Effector CD8-positive, alpha-beta T cell (primary cell): ENCODE measurements around the gene UTS2B.

ENCODE experiments used
- DNase-seq: peaks from one replicate; lab custom pipeline; 2025; lab: John Stamatoyannopoulos, UW

UTS2B gene

DNA sequence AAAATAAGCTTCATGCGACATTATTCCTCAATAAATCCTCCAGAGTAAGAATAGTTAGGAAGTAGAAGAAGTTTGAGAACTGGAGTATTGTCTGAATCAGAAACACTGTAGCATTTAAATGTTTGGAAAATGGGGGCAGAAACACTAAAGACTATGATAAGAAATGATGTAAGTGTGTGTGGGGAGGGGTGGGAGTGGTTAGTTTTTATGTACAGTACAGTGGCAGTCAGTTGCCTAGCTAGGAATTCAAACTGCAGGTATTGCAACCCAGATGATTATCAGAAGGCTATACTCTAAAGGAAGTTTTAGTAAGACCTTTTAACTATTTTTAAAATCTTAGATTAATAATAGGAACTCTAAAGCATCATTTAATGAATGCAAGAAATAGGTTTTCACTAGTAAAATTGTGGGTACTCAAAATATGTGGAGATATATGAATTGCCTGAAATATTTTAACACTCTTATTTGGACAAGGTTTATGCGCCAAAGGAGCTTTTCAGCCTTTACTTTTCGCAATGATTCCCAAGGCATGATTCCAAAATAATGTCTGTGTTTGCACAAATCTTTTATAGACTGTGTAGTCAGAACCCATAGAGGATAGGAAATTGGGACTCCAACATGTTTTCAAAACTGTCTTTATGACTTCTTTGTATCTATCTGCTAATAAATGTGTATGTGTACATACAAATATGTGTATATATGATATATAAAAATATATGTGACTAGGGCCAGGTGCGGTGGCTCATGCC, 9.1 kb downstream of the UTS2B start:
- no peak for DNase-seq

DNA sequence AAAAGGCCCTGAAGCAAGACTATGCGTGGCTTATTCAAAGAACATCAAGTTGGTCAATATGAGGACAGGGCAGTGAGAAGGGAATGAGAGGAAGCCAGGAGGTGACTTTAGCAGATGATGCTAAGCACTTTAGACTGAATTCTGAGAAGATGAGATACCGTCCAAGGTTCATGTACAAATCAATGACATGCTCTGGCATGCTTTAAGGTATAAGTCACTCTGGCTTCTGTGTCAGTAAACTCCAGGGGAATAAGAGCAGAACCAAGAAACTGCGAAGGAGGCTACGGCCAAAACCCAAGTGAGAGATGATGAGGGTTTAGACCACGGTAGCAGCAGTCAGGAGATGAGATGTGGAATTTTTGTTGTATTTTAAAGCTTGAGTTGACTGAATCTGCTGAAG, 10.0 kb downstream of the UTS2B start:
- DNase-seq, result no peak

DNA sequence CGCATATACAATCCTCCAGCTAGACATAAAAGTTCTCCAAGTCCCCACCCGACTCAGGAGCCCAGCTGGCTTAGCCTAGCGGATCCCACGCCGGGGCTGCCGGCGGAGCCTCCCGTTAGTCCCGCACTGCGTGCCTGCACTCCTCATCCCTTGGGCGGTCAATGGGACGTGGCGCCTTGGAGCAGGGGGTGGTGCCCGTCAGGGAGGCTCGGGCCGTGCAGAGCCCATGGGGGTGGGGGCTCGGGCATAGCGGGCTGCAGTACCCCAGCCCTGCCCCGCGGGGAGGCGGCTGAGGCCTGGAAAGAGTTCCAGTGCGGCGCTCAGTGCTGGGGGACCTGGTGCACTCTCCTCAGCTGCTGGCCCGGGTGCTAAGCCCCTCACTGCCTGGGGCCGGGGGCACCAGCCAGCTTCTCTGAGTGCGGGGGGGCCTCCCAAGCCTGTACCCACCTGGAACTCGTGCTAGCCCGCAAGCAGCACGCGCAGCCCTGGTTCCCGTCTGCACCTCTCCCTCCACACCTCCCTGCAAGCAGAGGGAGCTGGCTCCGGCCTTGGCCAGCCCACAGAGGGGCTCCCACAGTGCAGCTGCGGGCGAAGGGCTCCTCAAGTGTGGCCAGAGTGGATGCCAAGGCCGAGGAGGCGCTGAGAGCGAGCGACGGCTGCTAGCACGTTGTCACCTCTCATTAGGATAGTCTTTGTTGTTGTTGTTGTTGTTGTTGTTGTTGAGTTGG, 13.3 kb downstream of the UTS2B start:
- no peak for DNase-seq

DNA sequence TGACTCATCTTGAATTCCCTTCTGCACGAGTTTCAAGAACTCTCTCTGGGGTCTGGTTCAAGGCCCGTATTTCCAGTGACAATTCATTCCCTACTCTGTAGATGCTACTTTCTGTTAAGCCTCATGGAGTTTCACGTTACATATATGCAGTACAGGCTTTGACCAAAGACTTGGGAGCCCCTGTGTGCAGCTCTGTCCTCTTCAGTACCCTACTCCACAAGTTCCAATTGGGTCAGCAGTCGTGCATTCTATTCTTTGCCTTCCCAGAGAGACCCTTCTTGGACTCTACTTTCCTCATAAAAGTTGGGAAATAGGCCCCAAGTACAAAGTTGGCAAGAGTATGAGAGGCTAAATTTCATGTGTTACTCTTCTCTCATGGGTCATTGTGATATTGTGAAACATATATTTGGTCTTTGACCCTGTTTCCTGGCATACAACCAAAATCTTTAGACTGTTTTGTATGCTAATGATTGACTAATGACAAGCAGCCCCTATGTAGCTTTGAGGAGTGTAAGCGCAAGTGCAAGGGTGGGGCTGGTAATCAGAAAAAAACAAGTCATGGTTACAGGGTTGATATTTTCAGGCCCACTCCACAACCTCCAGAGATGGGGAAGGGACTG, 16.1 kb downstream of the UTS2B start:
- no peak for DNase-seq

DNA sequence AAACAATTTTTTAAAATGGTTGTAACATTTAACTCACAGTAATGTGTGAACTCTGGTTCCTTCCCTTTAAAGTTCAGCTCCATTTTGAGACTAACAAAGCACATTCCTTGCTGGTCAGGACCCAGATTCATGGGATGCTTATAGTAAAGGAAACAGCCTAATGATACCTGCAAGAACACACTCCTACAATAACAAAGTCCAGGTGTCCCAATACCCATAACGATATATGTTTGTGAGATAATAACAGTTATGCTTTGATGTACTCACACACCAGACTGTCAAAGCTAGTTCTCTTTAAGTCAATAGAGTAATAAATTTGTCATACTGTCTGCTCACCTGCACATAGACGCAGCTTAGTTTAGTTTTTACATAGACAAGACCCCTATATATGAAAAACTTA, 17.0 kb downstream of the UTS2B start:
- no peak for DNase-seq

DNA sequence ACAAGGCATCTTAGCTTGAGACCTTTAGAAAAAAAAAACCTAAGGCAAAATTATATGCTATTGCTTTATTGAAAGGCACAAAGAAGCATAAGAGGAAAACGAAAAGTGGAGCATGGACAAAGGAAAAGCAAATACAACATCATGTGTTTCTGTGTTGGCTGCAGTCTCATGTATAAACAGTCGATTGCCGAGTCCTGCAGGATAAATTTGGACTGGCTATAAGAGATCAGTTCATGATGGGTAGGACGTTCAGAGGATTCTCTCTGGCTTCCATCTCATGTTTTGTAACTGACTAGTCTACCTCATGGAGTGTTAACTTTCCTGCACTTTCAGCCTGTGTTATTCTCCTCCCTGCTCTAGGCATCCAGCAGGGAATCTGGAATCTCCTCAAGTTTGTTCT, 23.0 kb downstream of the UTS2B start:
- DNase-seq, result no peak

DNA sequence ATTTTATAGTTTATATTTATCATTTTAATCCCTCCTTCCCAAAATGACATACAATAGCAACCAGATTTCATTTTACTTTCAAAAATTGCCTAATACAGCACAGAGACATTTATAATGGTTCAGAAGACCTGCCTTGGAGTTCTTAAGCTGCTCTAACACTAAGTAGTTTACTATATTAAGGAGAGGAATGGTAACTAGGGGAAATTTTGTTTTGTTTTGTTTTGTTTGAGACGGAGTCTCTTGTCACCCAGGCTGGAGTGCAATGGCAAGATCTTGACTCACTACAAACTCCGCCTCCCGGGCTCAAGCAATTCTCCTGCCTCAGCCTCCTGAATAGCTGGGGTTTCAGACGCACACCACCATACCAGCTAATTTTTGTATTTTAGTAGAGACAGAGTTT, 23.9 kb downstream of the UTS2B start:
- no peak for DNase-seq

DNA sequence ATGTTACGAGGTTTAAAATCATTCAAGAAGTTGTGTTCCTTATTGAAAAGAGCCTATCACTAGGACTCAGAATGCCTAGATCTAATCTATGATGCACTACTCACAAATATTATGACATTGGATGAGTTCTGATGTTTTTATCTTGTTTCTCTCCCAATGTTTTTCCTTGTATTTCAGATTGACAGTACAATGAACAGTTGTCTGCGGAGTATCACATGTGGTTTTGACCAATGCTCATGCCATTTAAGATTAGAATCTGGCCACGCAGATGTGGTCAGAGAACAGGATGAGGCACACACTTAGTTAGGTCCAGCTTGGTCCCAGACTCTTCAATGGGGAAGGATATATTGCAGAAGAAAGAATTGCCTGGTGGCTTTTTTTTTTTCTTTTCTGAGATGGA, 26.7 kb downstream of the UTS2B start:
- DNase-seq, result no peak

DNA sequence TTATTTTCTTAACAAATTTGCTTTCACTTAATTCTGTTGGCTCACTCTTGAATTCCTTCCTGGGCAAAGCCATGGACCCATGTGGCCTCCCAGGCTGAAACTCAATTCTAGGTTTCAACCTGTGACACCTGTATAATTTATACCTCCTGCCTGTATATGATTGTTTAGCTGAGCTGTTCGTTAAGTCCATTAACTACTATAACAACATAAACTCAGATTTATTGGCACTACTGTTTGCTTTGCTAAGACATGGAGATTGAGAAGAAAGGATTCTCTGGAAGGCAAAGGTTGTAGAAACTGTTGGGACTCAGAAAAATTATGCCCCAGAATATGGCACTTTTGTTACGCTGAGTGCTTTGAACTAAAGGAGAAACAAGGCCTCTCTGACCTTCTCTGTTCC, 27.9 kb downstream of the UTS2B start:
- DNase-seq, result no peak

DNA sequence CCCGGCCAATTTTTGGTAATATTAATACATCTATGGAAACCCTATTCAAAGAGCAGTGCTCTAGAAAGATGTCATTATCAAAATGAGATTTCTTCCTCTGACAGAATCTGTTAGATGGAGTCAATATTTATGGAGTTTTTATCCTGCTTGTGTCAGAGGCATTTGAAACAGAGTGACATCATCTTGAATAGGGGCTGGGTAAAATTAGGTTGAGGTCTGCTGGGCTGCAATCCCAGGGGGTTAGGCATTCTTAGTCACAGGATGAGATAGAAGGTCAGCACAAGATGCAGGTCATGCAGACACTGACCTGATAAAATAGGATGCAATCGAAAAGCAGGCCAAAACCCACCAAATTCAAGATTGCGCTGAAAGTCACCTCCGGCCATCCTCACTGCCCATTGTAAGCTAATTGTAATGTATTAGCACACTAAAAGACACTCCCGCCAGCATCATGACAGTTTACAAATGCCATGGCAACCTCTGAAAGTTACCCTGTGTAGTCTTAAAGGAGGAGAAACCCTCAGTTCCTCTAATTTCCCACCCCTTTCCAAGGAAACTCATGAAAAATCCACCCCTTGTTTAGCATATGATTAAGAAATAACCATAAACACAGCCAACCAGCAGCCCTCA, 28.4 kb downstream of the UTS2B start:
- no peak for DNase-seq

DNA sequence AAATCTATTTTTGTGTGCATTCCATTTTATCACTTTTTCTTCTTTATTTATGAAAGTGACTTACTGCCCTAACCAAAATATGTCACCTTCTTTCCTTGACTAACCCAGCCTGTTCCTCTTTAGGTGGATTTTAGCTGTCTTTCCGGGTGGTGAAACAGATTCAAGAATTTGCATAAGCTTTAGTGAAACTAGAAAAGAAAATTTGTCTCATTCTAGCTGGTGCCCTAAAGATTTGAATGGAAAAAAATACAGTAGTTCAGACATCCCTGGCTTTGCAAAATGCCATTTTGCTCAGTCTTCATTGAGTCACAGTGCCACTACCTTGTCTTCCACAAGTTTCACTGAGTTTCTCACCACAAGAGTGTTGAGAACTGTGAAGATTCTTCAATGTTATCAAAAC, 29.3 kb downstream of the UTS2B start:
- DNase-seq, result no peak

DNA sequence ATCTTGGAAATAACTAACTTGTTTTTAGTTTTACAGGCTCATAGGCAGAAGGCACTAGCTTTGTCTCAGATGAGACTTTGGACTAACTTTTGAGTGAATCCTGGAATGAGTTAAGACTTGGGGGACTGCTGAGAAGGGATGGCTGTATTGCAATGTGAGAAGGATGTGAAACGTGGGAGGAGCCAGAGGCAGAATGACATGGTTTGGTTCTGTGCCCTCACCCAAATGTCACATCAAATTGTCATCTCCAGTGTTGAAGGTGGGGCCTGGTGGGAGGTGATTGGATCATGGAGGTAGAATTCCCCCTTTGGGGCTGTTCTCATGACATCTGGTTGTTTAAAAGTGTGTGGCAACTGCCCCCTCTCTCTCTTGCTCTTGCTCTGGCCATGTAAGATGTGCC, 29.9 kb downstream of the UTS2B start:
- DNase-seq, result no peak

DNA sequence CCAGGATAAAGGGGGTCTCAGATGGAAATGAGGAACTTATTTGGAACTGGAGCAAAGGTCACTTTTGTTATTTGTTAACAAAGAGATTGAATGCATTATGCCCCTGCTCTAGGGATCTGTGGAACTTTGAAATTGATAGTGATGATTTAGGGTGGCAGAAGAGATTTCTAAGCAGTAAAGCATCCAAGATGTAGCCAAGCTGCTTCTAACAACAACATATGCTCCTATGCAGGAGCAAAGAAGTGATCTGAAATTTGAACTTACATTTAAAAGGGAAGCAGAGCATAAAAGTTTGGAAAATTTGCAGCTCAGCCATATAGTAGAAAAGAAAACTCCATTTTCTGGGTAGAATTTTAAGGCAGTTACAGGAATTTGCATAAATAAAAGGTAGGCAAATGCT, 31.5 kb downstream of the UTS2B start:
- DNase-seq, result no peak

DNA sequence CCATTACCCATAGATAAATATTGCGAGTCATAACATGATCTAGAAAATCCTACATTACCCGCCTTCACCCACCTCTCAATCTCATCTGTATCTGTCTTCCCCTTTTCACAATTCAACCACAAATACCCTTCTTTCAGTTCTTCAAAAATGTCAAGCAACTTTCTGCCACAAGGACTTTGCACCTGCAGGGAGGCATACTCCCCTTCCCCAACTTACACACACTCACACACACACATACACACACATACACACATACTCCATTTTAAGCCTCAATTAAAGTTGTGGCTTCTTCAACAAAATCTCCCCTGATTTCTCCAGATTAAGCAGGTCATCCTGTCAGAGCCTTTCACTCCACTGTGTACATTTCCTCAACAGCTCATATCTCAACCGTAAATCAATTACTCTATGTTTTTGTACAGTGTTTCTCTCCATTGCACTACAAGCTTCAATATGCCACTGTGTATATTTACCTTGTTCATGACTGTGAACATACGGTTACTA, 34.2 kb downstream of the UTS2B start:
- no peak for DNase-seq

DNA sequence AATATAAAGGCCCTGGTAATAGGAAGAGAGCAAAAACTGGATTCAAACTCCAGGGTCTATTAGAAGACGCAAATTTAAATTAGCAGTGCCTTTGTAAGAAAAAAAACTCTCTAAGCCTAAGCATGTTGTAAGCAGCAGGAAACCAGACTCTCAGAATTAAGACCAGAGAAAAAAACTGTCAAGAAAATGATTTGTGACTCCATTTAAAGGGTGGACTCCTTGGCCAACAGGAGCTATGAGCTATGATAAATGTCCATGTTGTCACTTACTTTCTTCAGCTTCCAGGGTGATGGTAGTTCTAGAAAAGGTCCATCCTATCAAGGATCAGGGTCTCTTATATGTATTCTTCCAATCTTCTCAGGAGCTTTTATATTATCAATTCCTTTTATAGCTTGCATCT, 36.0 kb downstream of the UTS2B start:
- no peak for DNase-seq

DNA sequence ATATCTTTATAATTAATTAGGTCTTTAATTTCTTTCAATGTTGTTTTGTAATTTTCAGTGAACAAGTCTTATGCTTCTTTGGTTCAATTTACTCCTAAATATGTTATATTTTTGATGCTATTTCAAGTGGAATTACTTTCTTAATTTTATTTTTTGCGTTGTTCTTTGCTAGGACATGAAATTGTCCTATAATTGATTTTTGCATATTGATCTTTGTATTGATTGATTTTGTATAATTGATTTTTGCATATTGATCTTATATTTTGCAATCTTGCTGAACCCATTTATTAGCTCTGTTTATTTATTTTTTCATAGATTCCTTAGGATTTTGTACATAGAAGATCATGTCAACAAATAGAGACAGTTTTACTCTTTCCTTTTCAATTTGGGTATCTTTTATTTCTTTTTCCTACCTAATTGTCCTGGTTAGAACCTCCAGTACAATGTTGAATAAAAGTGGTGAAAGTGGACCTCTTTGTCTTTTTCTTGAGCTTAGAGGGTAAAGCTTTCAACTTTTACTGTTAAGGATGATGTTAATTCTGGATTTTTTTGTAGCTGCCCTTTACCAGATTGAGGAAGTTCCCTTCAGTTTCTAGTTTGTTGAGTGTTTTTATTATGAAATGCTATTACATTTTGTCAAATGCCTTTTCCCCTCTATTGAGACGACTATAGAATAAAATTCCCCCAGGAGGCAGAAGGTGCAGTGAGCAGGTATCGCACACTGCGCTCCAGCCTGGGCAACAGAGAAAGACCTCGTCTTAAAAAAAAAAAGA, 37.9 kb downstream of the UTS2B start:
- no peak for DNase-seq

DNA sequence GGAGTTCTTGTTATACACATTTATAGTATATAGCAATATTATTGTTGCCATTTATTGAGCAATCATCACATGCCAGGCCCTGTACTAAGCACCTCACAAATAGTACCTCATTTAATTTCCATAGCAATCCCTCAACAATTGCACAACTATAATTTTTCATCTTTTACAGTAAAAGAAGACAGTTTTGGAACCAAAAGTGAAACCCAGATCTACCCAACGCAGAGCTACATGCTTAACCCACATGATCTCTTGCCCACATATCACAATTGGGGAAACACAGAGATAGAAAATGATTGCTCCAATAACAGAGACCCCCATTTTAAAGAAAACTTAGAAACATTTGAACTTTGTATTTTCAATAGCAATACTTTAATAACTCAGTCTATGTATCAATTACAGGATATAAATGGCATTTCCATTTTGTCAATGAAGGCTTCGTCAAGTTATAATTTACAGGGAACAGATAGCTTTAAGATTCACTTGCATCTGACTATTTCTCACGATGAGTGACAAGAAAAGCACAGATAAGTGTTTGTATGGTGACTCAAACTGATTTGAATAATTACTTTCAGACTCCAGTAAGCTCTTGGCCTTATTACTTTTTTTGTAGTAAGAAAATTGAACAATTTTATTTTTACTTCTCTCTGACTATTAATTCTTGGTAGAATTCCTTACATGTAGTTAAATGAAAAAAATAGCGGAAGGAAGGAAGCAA, 39.9 kb downstream of the UTS2B start:
- DNase-seq, result no peak

DNA sequence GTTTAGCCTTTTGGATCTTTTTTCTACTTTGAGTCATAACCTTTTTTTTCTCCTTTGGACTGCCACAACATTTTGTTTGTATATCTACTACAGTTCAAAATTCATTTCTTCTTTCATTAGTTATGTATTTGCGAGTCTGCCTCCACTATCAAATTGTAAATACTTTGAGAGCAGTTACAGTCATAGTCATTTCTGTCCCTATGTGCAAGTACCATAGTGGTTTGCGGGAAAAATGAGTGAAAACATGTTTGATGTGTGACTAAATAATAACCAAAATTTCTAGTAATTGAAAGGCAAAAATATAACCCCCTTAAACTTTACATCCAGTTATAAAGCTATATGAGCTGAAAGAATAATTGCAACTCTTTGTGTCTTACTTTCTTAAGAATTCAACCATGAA, 46.9 kb downstream of the UTS2B start:
- no peak for DNase-seq

DNA sequence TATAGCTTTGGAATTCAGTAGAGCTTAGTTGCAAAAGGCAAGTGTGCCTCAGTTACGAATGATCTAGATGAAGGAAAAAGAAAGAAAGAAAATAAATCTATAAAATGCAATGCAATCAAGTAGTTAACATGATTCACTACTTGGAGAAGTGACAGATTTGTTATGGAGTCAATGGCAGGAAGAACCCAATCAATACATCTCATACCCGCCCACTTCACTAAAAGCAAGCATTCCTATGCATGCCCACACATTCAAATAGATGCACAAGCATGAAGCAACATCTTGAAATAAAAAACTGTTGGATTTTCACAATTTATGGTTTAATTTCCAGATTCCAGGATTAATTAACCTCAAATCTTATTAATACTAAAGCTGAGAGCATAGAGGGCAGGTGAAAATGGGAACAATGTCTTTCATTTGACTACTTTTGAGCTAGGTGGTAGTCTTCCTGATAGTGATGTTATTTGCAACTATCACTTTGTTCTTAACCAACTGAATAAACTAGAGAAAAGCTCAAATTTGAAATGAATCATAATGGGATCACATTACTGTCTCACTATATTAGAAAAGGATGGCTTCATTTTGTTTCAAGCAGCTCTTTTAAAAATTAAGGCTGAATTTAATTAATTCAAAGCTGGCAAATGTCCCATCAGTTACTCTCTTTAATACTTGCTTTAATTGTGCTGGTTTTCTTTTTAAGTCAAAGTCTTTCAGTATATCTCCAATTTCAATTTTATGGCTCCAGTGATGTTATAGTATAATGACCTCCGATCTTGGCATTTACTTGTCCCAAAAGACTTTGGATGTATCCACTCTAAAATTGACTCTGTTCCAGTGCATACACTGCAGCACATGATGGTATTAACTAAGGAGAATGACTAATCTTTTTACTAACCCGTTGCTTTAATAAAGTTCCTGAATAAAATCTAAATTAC, 47.8 kb downstream of the UTS2B start:
- DNase-seq, result no peak

DNA sequence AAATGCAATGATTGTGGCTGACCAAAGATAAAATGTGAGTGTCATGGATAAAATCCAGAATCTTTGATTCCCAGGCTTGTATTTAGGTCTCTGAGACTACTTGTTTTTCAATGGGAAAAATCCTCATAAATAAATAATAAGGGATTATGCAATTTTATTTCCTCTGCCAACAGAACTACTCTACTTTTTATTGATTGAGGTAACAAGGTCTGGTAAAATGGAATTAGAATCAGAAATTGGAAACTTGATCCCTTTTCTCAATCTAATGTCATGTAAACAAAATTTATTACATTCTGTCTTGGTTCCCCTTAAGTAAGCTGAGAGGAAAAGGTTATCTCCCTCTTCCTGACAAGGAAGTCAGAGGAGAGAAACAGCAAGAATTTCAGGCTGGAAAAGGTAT, 49.4 kb downstream of the UTS2B start:
- no peak for DNase-seq
